GM21360 (cell line): ENCODE results near the gene XRCC3.
A peak's percentile ranks its signal among the peaks of the same experiment; 100 is the strongest.

ENCODE experiments used
- ATAC-seq: cut with Tn5 transposase; IDR thresholded peaks from one replicate; pipeline ENCODE4 v1.9.1; 2021; ENCODE audit warnings: mild to moderate bottlenecking, moderate library complexity; ENCODE audit not compliant: unreplicated experiment

The XRCC3 gene

DNA sequence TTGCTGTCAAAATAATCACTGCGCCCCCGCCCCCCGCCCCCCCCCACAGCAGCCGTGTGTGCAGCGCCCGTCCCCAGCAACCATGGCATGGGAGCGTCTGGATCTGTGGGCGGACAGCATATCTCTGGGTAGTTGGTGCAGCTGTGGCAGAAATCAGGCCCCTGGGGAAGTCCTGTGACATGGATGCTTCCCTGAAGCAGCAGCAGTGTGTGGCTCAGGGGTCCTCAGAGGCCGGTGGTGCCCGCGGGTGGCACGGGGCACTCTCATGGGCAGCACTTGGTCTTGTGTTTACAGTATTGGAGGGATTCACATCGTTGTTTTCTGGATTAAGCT is 19.2 kb downstream of the XRCC3 start:
- no peak for ATAC-seq

DNA sequence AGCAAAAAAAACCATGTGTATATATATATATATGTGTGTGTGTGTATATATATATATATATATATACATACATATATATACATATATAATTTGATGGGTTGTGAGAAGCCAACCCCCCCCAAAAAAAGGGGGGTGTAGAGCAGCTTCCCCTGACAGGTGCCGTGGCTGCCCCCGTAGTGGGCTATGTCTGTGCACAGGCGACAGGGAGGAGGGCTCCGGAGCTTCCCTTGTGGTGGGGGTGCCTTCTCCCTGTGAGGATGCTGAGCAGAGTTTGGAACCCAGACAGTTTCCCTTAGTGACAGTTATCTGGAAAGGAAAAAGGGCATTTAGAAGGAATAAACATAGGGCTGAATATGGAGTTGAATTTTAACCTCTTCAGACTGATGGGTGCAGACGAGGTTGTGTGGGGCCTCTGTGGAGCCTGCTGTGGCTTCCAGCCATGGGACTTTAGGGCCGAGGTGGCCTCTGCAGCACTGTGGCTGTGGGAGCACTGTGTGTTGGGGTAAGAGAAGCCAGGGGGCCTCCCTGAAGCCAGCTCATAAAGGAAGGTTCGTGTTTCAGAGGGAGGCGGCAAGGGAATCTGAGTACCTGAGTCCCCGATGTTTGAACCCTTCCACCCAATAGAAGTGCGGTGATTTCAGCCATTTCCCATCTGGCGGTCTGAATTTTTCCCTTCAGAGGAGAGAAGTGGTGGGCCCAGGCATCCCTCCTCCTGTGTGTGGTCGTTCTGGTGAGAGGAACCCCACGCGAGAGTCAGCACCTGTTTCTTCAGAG is 19.8 kb downstream of the XRCC3 start:
- no peak for ATAC-seq

DNA sequence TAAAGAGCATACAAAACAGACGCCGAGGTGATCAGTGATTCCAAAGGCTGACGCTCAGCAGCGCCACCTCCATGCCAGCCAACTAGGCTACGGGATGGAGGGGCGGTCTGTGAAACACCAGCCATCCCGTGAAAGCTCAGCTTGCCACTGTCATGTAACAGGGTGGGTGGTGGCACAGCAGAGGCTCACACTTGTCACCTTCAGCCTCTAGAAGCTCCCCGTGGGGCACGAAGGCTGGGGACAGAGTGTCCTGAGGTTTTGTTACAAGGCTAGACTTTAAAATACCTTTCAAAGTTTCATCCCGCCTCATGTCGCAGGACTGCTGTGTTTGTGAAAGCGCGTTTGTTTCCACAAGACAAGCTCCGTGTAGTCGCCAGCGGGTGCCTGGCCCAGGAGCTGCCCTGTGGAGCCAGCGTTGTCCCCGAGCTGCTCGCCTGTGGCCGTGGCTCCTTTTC is 20.7 kb downstream of the XRCC3 start:
- ATAC-seq, result no peak

DNA sequence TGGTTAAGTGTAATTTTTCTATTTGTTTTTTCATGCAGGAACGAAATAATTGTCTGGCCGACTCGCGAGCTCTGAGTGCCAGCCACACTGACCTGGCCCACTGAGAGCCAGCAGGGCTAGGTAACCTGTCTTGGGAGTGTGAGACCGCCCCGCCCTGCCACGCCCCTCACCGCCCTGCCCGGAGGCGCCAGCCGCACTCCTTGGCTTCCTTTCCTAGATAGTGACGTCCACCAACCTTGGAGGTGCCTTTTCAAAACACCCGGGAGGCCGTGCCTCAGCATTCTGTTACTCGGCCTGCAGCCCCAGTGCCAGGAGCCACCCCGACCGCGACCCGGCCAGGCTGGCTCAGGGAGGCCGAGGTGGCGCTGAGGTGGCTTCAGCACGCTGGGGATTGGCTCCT is 21.7 kb downstream of the XRCC3 start:
- no peak for ATAC-seq

DNA sequence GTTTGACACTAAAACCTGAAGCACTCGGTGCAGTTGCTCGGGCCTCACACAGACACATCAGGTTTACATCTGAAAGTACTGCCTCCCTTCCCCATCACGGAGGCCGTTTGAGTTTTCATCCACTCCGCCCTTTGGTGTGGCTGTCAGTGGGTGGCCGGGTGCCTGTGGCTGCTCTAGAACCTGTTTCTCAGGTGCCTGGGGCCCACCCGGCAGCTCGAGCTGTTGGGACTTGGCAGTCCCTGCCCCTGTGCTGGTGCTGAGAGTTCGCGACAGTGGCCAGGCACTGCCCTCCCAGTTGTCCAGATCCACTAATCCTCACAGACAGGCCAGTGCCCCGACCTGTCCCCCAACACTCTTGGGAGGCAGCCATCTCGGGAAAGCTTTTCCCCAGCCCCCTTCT is 22.4 kb downstream of the XRCC3 start:
- no peak for ATAC-seq

DNA sequence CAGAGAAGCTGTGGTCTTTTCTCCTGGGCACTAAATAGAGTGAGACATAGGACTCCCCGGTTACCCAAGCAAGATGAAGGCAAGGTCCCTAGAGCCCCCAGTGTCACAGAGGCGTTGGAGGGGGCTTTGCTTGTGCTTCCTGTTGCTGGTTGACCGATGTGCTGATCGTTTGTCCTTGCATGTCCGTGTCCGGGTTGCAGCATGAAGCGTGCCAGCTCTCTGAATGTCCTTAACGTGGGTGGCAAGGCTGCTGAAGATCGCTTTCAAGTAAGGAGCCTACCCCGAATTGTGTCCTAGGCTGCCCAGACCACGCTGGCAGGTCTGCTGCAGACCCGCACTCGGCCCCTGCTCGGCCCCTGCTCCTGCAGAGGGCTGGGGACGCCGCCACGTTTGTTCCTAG is 23.1 kb downstream of the XRCC3 start:
- ATAC-seq, result peak; percentile 10

DNA sequence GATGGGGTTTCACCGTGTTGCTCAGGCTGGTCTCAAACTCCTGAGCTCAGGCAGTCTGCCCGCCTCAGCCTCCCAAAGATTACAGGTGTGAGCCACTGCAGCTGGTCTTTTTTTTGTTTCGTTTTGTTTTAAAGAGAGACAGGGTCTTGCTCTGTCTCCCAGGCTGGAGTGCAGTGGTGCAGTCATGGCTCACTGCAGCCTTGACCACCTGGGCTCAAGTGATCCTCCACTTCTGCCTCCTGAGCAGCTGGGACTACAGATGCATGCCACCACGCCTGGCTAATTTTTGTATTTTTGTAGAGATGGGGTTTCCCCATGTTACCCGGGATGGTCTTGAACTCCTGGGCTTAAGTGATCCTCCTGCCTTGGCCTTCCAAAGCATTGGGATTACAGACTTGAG is 23.6 kb downstream of the XRCC3 start:
- peak; percentile 66 for ATAC-seq

DNA sequence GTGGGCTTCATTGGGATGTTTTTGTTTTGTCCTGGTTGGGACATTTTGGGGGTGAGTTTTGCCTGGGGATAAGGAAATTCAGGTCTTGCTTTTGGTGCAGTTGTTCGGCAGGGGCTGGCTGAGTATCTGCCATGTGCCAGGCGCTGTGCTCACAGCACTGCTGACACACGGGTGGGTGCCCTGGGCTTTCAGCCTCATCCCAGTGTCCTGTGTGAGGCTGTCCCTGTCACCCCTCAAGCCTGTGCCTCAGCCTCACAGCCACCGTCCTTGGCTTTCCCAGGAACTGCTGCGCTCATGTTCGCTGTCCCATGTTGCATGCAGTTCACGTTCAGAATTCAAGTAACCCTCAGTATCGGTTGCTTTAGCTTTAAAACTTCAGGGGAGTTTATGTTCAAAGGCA is 24.9 kb downstream of the XRCC3 start:
- ATAC-seq, result no peak

DNA sequence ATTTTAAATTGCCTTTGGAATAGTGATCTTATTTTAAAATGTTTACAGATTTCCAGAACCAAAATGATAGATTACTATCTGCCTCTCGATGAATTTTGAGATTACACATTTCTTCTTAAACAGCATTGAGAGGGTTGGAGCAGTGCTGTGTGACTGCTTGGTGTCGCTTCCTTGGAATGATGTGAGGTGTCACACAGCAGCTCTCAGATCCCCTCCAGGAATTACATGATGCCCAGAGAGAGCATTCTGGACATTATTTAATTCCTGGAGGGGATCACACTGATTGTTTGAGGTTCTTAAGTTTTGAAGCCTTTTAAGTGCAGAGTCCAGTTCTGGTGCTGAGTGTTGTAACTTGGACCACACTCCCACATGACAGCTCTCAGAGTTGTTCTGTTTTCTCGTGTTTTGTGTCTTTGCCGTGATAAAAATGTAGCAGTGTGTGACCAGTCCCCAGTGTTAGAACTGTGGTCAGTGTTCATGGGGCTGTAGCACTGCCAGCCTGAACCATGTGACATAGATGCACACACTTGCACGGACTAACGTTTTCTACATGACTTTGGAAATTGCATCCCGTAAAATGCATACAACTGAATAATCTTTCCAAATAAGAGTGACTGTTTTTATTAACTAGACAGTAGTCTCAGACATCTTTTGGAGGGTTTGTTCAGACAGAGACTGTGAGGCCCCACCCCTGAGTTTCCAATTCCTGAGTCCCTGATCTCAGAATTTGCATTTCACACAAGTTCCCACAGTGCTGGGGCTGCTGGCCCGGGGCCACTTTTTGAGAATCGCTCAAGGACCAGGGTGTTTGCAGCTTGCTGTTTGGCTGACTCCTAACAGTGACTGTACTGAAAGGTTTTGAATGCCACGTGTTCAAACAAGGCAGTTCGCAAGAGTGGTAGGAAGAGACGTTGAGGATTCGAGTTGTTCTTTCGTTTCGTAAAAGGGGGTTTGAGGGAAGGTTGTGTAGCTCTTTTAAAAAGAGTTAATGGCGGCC is 26.0 kb downstream of the XRCC3 start:
- no peak for ATAC-seq

DNA sequence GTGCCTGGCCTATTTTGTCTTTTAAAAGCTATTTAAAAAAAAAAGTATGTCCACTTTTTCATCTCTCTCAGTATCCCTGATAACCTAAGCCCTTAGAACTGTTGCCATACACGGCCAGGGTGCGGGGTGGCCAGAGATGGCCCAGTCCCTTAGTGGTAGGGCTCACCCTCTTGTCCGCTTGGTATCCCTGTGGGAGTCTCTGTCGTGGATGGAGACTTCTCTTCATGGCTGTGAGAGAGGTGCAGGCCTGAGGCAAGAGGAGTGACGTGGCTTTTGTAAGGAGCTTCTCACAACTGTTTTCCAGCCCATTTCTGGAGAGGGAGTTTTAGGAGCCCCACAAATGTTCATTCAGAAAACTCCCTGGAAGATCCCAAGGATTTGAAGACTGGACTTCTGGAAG is 26.8 kb downstream of the XRCC3 start:
- no peak for ATAC-seq

DNA sequence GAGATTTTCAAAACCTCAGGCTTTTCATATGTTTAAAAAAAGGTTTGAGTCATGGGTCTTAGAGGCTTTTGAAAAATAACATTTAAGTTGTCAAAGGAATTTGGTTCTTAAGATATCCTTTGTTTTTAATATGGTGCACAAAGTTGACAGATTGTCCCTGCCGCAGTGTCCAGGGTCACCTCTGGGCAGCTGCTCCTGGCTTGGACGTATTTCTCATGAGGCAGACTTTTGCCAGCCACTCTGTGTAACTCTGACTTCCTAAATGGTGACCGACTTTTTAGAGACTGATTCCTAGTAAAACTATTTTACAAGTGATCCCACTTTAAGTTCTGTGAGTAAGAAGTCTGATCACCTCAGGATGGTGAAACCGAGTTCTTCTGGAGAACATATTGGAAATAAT is 27.5 kb downstream of the XRCC3 start:
- no peak for ATAC-seq

DNA sequence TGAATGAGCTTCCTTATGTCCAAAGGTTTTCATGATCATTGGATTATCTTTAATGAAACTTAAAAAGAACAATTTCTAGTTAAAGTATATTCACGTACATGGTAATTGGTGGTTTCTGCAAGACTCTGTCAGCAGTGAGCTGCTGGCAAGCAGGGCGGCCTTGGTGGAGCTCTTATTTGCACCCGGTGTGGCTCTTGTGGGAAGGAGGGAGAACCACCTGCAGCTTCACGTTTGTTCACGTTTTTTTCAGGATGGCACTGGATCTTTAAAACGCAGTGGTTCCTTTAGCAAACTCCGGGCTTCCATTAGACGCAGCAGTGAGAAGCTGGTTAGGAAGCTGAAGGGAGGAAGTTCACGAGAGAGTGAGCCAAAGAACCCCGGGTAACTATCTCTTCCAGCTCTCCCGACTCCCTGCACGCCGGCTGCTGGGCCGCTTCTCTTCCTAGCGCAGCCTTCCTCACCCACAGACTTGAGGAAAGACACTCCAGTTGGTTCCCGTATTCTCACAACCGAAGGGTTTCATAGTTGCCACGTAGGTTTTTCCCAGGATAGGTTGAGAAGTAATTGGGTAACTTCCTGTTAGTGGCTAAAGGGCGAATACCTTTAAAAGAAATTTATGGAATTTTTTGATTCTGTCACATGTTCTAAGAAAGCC is 28.3 kb downstream of the XRCC3 start:
- no peak for ATAC-seq

DNA sequence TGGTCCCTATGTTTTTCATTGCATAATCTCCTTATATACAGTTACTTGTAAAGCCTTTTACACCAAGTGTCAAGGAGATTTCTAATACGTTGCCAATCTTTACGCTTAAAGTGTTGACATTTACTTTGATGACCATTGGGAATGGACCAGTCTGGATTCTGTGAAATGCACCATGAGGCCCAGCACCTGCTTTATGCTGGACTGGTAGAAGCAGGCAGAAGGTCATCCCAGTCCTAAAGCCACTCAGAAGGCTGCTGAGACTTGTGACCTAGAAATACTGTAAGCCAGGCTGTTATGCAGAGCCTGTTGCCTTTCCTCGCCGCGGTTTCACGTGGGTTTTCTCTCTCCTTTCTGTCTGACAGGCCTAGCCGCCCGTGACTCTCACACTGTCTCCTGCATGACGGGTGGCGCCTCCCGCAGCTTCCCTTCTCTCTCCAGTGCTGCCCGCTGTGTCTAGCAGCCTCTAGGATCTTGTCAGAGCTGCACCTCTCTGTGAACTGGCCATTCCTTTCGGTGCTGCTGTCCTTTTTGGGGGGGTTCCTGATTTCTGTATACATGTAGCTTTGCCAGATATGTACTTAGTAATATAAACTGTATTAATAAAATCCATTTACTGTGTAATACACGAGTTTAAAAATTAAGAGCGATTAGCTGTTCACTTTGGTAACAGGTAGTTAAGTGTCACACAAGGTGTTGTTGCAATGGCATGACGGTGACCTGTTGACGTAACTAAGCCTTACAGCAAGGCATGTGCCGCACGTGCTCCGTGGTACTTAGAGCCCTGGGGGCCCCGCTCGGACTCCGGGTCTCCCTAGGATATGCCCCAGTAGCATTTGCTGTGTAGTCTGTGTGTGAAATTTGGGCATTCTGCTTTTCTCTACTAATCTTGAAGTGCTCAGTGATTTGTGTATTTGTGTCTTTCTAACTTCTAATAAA is 29.7 kb downstream of the XRCC3 start:
- ATAC-seq, result no peak

DNA sequence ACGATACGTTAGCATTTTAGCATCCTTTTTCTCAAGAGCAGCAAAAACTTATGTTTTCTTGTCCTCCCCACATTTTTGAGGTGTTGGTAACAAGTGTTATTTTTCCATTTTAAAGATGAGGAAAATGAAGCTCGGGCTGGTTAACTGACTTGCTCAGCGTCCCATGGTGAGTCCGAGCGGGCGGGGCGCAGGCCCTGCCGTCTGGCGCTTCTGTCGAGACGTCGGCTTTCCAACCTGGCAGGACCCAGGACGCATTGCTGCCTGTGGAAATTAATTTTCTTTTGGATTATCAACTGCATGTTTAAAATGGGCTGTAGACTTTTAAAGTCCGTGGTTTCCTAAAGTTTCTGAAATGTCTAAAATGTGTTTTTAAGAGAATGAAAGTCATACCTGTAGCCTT is 30.4 kb downstream of the XRCC3 start:
- no peak for ATAC-seq

DNA sequence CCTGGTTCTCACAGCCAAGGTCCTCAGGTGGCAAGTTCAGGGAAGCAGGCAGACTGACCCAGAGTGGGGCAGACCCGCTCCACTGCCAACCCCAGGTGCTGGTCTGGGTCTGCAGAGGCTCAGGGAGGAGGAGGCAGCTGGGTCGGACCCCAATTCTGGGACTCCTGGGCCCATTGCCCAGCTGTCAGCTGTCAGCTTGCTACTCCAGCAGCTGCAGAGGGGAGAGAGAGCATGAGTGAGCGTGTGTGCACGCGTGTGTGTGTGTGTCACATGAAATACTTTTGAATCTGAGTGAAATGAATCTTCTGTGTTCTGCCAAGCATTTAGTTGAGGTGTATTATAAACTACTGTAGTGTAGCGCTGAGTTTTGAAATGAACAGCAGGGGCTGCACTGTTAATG is 30.8 kb downstream of the XRCC3 start:
- no peak for ATAC-seq

DNA sequence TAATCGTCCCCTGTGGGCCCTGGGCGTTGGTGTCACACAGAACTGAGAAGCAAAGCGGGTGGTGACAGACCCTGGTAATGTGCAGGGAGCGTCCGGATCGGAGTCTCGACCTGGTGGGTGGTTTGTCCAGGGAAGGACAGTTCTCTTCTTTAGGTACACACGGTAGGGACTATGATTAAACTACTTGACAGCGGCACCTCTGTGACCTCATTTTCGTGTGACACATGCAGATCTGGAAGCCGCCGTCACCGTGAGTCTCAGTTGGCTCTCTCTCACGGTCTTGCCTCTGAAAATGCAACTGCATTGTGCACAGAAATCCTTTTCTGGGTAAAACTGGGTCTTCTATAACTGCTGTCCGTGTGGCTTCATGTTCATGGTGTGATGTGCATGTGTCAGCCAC is 32.1 kb downstream of the XRCC3 start:
- no peak for ATAC-seq

DNA sequence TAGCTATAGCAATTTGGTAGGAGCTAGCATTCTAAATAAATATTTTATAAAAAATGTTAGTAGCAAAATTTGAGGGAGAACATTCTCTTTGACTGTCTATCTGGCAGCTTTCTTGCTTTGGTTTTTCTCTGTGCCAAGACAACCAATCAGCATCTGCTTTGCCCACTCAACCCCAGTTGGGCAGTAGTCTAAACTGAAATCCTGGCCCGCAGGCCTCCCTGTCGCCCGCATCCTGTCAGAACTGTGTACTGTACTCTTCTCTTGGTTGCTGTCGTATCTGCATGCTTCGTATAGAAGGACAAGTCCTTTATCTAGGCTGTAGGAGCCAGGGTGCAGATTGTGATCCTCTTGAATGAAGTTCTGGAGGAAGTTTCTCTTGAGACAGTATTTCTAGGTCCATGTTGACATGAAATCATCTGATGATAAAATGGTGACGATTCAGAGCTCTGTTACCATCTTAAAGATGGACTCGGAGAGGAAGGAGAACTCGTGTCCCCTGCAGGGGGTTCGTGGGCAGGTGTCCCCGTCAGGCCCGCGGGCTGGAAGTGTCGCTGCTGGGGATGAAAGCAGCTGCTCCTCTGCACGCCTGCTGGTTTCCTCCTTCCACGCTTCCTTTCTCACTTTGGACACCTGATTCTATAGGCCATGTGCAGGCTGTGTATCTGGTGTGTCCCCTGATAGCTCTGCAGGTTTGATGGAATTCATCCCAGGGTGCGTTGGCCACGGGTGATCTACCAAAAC is 34.6 kb downstream of the XRCC3 start:
- ATAC-seq, result no peak

DNA sequence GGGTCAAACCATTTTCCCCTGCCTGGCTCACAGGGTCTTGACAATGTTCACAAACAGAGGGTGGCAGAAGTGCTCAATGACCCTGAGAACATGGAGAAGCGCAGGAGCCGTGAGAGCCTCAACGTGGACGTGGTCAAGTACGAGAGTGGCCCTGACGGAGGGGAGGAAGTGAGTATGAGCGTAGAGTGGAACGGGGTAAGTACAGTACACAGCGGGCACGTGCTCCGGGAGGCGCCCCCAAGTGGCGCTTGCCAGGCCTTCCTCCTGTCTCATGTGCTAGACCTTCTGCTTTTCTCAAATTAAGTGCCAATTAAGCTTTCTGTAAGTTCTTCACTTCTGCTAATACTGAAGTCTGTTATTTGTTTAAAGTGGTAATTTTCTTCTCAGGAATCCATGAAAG is 35.9 kb downstream of the XRCC3 start:
- peak; percentile 76 for ATAC-seq

DNA sequence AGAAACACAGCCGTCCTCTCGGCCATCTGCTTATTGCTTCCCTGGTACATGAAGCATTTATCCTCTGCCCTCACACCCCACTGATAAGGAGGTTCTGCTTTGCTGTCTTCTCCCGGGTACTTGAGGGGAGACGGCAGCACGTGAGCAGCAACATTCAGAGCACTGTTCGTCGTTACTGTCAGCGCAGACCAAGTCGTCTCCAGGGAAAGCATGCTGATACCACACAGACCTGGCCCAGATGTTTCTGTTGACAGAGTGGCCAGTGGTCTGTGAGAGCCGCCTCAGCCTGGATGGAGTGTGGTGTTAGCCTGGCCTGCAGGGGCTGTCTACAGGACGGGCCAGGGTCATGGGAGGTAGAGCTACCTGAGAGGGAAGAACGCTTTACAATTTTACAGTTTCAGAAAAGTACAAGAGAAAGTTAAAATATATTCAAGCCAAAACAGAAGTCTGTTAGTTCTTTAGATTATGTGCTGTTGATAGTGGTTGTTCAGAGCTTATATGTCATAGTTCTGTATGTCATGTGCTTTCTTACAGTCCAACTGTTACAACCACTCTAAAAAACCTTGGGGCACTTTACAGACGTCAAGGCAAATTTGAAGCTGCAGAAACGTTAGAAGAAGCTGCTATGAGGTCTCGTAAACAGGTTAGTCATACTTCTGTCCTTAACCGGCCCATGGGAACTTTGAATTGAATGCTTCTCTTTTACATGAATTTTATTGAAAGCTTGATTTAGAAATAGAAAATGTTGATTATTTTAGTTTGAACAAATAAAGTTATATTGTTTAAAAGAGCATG is 38.2 kb downstream of the XRCC3 start:
- no peak for ATAC-seq
